GM12878 (cell line): ENCODE data around the gene CREBBP.

Experiments used
- BCL11A ChIP-seq: IDR thresholded peaks from 2 replicates; pipeline ENCODE4 v1.6.1; 2011; ENCODE audit warnings: low read depth, low read length
- CBFB ChIP-seq: IDR thresholded peaks from 2 replicates; pipeline ENCODE4 v1.6.1; 2016; ENCODE audit warnings: antibody characterized with exemption, low read depth
- CHD1 ChIP-seq: IDR thresholded peaks from 2 replicates; pipeline ENCODE4 v1.6.1; 2012; ENCODE audit warnings: low read depth, low read length, improper control_type of control experiment
- EZH2 ChIP-seq: IDR thresholded peaks from 2 replicates; pipeline ENCODE4 v1.6.1; 2012; ENCODE audit warnings: low read depth, mild to moderate bottlenecking, control low read depth, inconsistent platforms, low read length, borderline replicate concordance; ENCODE audit not compliant: control insufficient read depth
- GABPA ChIP-seq: IDR thresholded peaks from 2 replicates; pipeline ENCODE4 v1.6.1; 2014; ENCODE audit warnings: antibody characterized with exemption, low read depth, mild to moderate bottlenecking, inconsistent platforms
- KDM1A ChIP-seq: fragments of 200-600 bp; sonication (generic); IDR thresholded peaks from 2 replicates; pipeline ENCODE4 v1.6.1; 2016; ENCODE audit warnings: borderline replicate concordance
- MYB ChIP-seq: fragments of 150-350 bp; IDR thresholded peaks from 2 replicates; pipeline ENCODE4 v1.6.1; 2014; ENCODE audit warnings: mild to moderate bottlenecking, low read depth, low read length, borderline replicate concordance
- POLR2A ChIP-seq: IDR thresholded peaks from 2 replicates; pipeline ENCODE4 v1.6.1; 2011; ENCODE audit warnings: low read depth, mild to moderate bottlenecking, low read length
- RAD21 ChIP-seq: IDR thresholded peaks from 2 replicates; pipeline ENCODE4 v1.6.1; 2011; ENCODE audit warnings: mild to moderate bottlenecking, low read depth, low read length, moderate library complexity; ENCODE audit not compliant: insufficient read depth
- TF ChIP-seq, protein P1 (sequence below), 3 experiments: IDR thresholded peaks in 2 of 3; conservative IDR thresholded peaks in 1 of 3; 2 replicates each; pipeline ENCODE4 v1.5.1; 2011; ENCODE audit warnings: low read depth in 3 of 3, low read length in 3 of 3, mild to moderate bottlenecking in 3 of 3, control low read depth in 2 of 3, moderate library complexity in 2 of 3, inconsistent platforms in 1 of 3, mixed read lengths in 1 of 3; ENCODE audit not compliant: control insufficient read depth in 2 of 3, insufficient read depth in 1 of 3; ENCODE audit errors: extremely low read depth in 1 of 3
- TF ChIP-seq, protein P2 (sequence below): fragments of 450-650 bp; formaldehyde crosslinking; IDR thresholded peaks from 2 replicates; pipeline ENCODE4 v1.4.0; 2020; ENCODE audit warnings: mild to moderate bottlenecking, moderate library complexity

GRCh38 chr16:3873482-3874173 lies 6.9 kb downstream of the CREBBP start:
- TF ChIP-seq POLR2A (no peak), KDM1A (no peak), EZH2 (no peak), GABPA (no peak), RAD21 (no peak), CBFB (no peak), BCL11A (no peak), CHD1 (no peak), MYB (no peak)
- TF ChIP-seq, protein P1, sequence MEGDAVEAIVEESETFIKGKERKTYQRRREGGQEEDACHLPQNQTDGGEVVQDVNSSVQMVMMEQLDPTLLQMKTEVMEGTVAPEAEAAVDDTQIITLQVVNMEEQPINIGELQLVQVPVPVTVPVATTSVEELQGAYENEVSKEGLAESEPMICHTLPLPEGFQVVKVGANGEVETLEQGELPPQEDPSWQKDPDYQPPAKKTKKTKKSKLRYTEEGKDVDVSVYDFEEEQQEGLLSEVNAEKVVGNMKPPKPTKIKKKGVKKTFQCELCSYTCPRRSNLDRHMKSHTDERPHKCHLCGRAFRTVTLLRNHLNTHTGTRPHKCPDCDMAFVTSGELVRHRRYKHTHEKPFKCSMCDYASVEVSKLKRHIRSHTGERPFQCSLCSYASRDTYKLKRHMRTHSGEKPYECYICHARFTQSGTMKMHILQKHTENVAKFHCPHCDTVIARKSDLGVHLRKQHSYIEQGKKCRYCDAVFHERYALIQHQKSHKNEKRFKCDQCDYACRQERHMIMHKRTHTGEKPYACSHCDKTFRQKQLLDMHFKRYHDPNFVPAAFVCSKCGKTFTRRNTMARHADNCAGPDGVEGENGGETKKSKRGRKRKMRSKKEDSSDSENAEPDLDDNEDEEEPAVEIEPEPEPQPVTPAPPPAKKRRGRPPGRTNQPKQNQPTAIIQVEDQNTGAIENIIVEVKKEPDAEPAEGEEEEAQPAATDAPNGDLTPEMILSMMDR (IDR thresholded peaks at IDR 0.05 in 2 of 3, conservative IDR thresholded peaks at IDR 0.05 in 1 of 3; ENCODE audit: control insufficient read depth in 2 of 3, extremely low read depth in 1 of 3, insufficient read depth in 1 of 3, low read depth in 3 of 3, low read length in 3 of 3), result no peak
- TF ChIP-seq, protein P2, sequence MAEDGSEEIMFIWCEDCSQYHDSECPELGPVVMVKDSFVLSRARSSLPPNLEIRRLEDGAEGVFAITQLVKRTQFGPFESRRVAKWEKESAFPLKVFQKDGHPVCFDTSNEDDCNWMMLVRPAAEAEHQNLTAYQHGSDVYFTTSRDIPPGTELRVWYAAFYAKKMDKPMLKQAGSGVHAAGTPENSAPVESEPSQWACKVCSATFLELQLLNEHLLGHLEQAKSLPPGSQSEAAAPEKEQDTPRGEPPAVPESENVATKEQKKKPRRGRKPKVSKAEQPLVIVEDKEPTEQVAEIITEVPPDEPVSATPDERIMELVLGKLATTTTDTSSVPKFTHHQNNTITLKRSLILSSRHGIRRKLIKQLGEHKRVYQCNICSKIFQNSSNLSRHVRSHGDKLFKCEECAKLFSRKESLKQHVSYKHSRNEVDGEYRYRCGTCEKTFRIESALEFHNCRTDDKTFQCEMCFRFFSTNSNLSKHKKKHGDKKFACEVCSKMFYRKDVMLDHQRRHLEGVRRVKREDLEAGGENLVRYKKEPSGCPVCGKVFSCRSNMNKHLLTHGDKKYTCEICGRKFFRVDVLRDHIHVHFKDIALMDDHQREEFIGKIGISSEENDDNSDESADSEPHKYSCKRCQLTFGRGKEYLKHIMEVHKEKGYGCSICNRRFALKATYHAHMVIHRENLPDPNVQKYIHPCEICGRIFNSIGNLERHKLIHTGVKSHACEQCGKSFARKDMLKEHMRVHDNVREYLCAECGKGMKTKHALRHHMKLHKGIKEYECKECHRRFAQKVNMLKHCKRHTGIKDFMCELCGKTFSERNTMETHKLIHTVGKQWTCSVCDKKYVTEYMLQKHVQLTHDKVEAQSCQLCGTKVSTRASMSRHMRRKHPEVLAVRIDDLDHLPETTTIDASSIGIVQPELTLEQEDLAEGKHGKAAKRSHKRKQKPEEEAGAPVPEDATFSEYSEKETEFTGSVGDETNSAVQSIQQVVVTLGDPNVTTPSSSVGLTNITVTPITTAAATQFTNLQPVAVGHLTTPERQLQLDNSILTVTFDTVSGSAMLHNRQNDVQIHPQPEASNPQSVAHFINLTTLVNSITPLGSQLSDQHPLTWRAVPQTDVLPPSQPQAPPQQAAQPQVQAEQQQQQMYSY, result no peak
